Left colon (tissue), 2 donors: Measurements from ENCODE around the gene JAG1. TPM values are rescaled to one million over a fixed set of nuclear protein-coding genes. Genes with fewer than 3 reads are reported as not detected.

Source experiments
- ATAC-seq: fragments of 200-7000 bp; cut with Tn5 transposase; one replicate; pipeline ENCODE4 v1.9.1; 2020; ENCODE audit warnings: mild to moderate bottlenecking, moderate library complexity
- DNase-seq, 2 donors: peaks; one replicate each; pipeline ENCODE4 v3.0.0-alpha.2; 2020
- intact Hi-C, 2 donors: fragments of 100-400 bp; cut with DNase I in 1 of 2; cut with micrococcal nuclease in 1 of 2; formaldehyde crosslinking; loops; one replicate each; pipeline versions ENCODE4 v1.11.2 to v1.14.0; 2022; cut with DNase I, micrococcal nuclease
- total RNA-seq, 2 donors: library from RNA; stranded (reverse); fragmentation: NEBNext Ultra II Directional; extraction: Animal tissue kit (Norgen Biotek cat#: 25700); gene quantifications; one replicate each; pipeline ENCODE4 v1.2.1, GENCODE V29; 2021
- donor health status: DM: no; HTN: no; CAD: no.
- donor health status: DM: yes; HTN: yes; CAD: no.

The JAG1 gene
- total RNA-seq, 2 donors from 2014 or later: 78.8 to 170 TPM

- ATAC-seq (no peak), DNase-seq (no peak)
- intact Hi-C loops: loop anchor here in 1 of 2 donors (10.0 kb wide), 1 partner anchor 172 kb away; no protein-coding TSS in a partner anchor
These were observed 26.8 kb downstream of the JAG1 start for GRCh38 chr20:10646886-10647420.

- no peak for ATAC-seq
- no peak for DNase-seq
- intact Hi-C loops: loop anchor here in 1 of 2 donors (10.0 kb wide), 1 partner anchor 171 kb away; no protein-coding TSS in a partner anchor
These were observed 27.8 kb downstream of the JAG1 start for GRCh38 chr20:10646006-10646405.

- no peak for ATAC-seq
- DNase-seq: no peak
- intact Hi-C loops: loop anchor here in 1 of 2 donors (10.0 kb wide), 1 partner anchor 170 kb away; no protein-coding TSS in a partner anchor
These were observed 28.6 kb downstream of the JAG1 start for GRCh38 chr20:10645205-10645570.

GRCh38 chr20:10644458-10645204 lies 29.2 kb downstream of the JAG1 start:
- DNase-seq: no peak

GRCh38 chr20:10643560-10643873 lies 30.3 kb downstream of the JAG1 start:
- no peak for DNase-seq
- no peak for ATAC-seq
- intact Hi-C loops: loop anchor here in 1 of 2 donors (10.0 kb wide), 1 partner anchor 169 kb away; no protein-coding TSS in a partner anchor

More at GRCh38 chr20:10644458-10645204, 29.2 kb downstream of the JAG1 start:
- ATAC-seq: no peak
- intact Hi-C loops: loop anchor here in 1 of 2 donors (10.0 kb wide), 1 partner anchor 170 kb away; no protein-coding TSS in a partner anchor

- no peak for DNase-seq
- intact Hi-C loops: loop anchor here in 1 of 2 donors (10.0 kb wide), 1 partner anchor 168 kb away; no protein-coding TSS in a partner anchor
- ATAC-seq: no peak
These were observed 30.8 kb downstream of the JAG1 start for GRCh38 chr20:10642856-10643559.

- DNase-seq: no peak
- intact Hi-C loops: loop anchor here in 1 of 2 donors (10.0 kb wide), 1 partner anchor 167 kb away; no protein-coding TSS in a partner anchor
These were observed 31.9 kb downstream of the JAG1 start for GRCh38 chr20:10641893-10642292.

GRCh38 chr20:10641467-10641866 lies 32.3 kb downstream of the JAG1 start:
- DNase-seq (no peak), ATAC-seq (no peak)
- intact Hi-C loops: loop anchor here in 1 of 2 donors (10.0 kb wide), 1 partner anchor 167 kb away; no protein-coding TSS in a partner anchor

More at GRCh38 chr20:10641893-10642292, 31.9 kb downstream of the JAG1 start:
- ATAC-seq: no peak

GRCh38 chr20:10640897-10641296 lies 32.9 kb downstream of the JAG1 start:
- ATAC-seq: no peak
- no peak for DNase-seq
- intact Hi-C loops: loop anchor here in 1 of 2 donors (10.0 kb wide), 1 partner anchor 166 kb away; no protein-coding TSS in a partner anchor

- no peak for DNase-seq
- intact Hi-C loops: loop anchor here in 1 of 2 donors (10.0 kb wide), 1 partner anchor 165 kb away; no protein-coding TSS in a partner anchor
- ATAC-seq: no peak
These were observed 33.9 kb downstream of the JAG1 start for GRCh38 chr20:10639737-10640556.

- ATAC-seq (no peak), DNase-seq (no peak)
- intact Hi-C loops: no loop called here
These were observed 34.6 kb downstream of the JAG1 start for GRCh38 chr20:10639077-10639736.

- ATAC-seq (no peak), DNase-seq (no peak)
- intact Hi-C loops: no loop called here
These were observed 36.2 kb downstream of the JAG1 start for GRCh38 chr20:10637563-10637962.

GRCh38 chr20:10637031-10637559 lies 36.7 kb downstream of the JAG1 start:
- ATAC-seq: peak; percentile 54
- intact Hi-C loops: no loop called here

GRCh38 chr20:10636326-10636818 lies 37.4 kb downstream of the JAG1 start:
- DNase-seq: no peak
- ATAC-seq: peak; percentile 57
- intact Hi-C loops: no loop called here

More at GRCh38 chr20:10637031-10637559, 36.7 kb downstream of the JAG1 start:
- no peak for DNase-seq

GRCh38 chr20:10635476-10636208 lies 38.2 kb downstream of the JAG1 start:
- no peak for DNase-seq
- intact Hi-C loops: no loop called here
- no peak for ATAC-seq

- no peak for DNase-seq
- intact Hi-C loops: no loop called here
- no peak for ATAC-seq
These were observed 39.0 kb downstream of the JAG1 start for GRCh38 chr20:10634683-10635411.
